ENCODE data around the gene MPZL1. TPM values are rescaled to one million over a fixed set of nuclear protein-coding genes. Genes with fewer than 3 reads are reported as not detected.

Gene MPZL1
- total and polyA plus RNA-seq, 2 donors (not counting 1 experiment from before 2014, with no cell fraction given) = 81.4 to 158 TPM

GRCh38 chr1:167720965-167721616, 691 bp upstream of the MPZL1 start:
- peak overlapping the region; percentile 83 for H3K27ac ChIP-seq (ENCODE audit: insufficient read depth, low read length)
- H2AFZ ChIP-seq (ENCODE audit: low read length) = peak overlapping the region; percentile 96
- DNase-seq (ENCODE audit: low read depth in 2 of 2) = peak; percentile 63 to 77
- TF ChIP-seq EZH2 (IDR thresholded peaks at IDR 0.05; ENCODE audit: low read length, missing control alignments) = no peak
- TF ChIP-seq, protein P1, sequence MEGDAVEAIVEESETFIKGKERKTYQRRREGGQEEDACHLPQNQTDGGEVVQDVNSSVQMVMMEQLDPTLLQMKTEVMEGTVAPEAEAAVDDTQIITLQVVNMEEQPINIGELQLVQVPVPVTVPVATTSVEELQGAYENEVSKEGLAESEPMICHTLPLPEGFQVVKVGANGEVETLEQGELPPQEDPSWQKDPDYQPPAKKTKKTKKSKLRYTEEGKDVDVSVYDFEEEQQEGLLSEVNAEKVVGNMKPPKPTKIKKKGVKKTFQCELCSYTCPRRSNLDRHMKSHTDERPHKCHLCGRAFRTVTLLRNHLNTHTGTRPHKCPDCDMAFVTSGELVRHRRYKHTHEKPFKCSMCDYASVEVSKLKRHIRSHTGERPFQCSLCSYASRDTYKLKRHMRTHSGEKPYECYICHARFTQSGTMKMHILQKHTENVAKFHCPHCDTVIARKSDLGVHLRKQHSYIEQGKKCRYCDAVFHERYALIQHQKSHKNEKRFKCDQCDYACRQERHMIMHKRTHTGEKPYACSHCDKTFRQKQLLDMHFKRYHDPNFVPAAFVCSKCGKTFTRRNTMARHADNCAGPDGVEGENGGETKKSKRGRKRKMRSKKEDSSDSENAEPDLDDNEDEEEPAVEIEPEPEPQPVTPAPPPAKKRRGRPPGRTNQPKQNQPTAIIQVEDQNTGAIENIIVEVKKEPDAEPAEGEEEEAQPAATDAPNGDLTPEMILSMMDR (conservative IDR thresholded peaks at IDR 0.05 in 1 of 2, IDR thresholded peaks at IDR 0.05 in 1 of 2; ENCODE audit: low read depth in 1 of 2, low read length in 2 of 2) = peak; percentile 55 to 65
- no peaks in the 10 kb centered on the region for H3K9me3 ChIP-seq (ENCODE audit: control insufficient read depth, insufficient read depth, low read depth, low read length)
- H3K4me3 ChIP-seq (replicated peaks in 1 of 4; ENCODE audit: control extremely low read depth in 1 of 4, insufficient read depth in 1 of 4, low read depth in 3 of 4, low read length in 4 of 4) = peak overlapping the region; percentile 71 to 74 (median 72)
- H3K4me1 ChIP-seq (ENCODE audit: control insufficient read depth, extremely low read depth, insufficient read depth, low read length) = peaks cover 2% of the 10 kb centered on the region
- peaks cover 37% of the 10 kb centered on the region for H3K79me2 ChIP-seq (ENCODE audit: control insufficient read depth, insufficient read depth, low read length)
- peak overlapping the region; percentile 45 for H3K9ac ChIP-seq (ENCODE audit: insufficient read depth, low read length)
- peak overlapping the region; percentile 74 for H3K4me2 ChIP-seq (ENCODE audit: extremely low read depth, insufficient read depth, low read length)
- H3K27me3 ChIP-seq (ENCODE audit: control insufficient read depth, insufficient read depth, low read length) = no peaks in the 10 kb centered on the region
- no peaks in the 10 kb centered on the region for H4K20me1 ChIP-seq (ENCODE audit: control insufficient read depth, extremely low read depth, insufficient read depth, low read length)
- no peaks in the 10 kb centered on the region for H3K36me3 ChIP-seq (ENCODE audit: control insufficient read depth, insufficient read depth, low read length)

GRCh38 chr1:167722152-167722869, 529 bp downstream of the MPZL1 start:
- Histone ChIP-seq H3K27ac (ENCODE audit: insufficient read depth, low read length) (peak overlapping the region; percentile 83), H4K20me1 (ENCODE audit: control insufficient read depth, extremely low read depth, insufficient read depth, low read length) (no peaks in the 10 kb centered on the region), H3K27me3 (ENCODE audit: control insufficient read depth, insufficient read depth, low read length) (no peaks in the 10 kb centered on the region), H3K9me3 (ENCODE audit: control insufficient read depth, insufficient read depth, low read depth, low read length) (no peaks in the 10 kb centered on the region), H2AFZ (ENCODE audit: low read length) (no peak overlapping the region), H3K4me3 (replicated peaks in 1 of 4; ENCODE audit: control extremely low read depth in 1 of 4, insufficient read depth in 1 of 4, low read depth in 3 of 4, low read length in 4 of 4) (peak overlapping the region; percentile 71 to 88 (median 73)), H3K36me3 (ENCODE audit: control insufficient read depth, insufficient read depth, low read length) (no peaks in the 10 kb centered on the region), H3K9ac (ENCODE audit: insufficient read depth, low read length) (peak overlapping the region; percentile 76), H3K79me2 (ENCODE audit: control insufficient read depth, insufficient read depth, low read length) (peaks cover 47% of the 10 kb centered on the region), H3K4me2 (ENCODE audit: extremely low read depth, insufficient read depth, low read length) (peak overlapping the region; percentile 88), H3K4me1 (ENCODE audit: control insufficient read depth, extremely low read depth, insufficient read depth, low read length) (peaks cover 2% of the 10 kb centered on the region)
- peak; percentile 23 to 49 for DNase-seq (ENCODE audit: low read depth in 2 of 2)
- no peak for TF ChIP-seq EZH2 (IDR thresholded peaks at IDR 0.05; ENCODE audit: low read length, missing control alignments)
- TF ChIP-seq, protein P1 (conservative IDR thresholded peaks at IDR 0.05 in 1 of 2, IDR thresholded peaks at IDR 0.05 in 1 of 2; ENCODE audit: low read depth in 1 of 2, low read length in 2 of 2) = no peak

DNA sequence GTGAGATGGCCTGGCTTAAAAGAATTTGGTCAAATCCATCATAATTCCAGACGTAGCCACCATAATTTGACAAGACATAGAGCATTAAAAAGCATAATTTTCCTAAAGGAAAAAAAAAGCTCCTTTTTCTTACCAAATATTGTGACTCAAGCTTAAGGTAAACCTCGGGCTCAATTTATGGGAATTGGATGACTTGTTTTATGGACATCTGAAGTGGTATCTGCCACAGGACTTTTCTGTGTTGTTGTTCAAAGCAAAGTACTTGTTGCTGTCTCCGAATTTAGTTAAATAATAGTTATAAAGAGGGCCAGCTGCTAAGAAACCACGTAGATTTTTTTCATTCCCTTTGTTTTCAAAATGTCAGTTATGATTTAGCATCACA, 1.1 kb downstream of the MPZL1 start:
- peak overlapping the region; percentile 32 for H3K9ac ChIP-seq (ENCODE audit: insufficient read depth, low read length)

More for the DNA sequence above, 1.1 kb downstream of the MPZL1 start:
- H2AFZ ChIP-seq (ENCODE audit: low read length) = no peak overlapping the region
- peak overlapping the region; percentile 88 for H3K4me2 ChIP-seq (ENCODE audit: extremely low read depth, insufficient read depth, low read length)
- H3K27me3 ChIP-seq (ENCODE audit: control insufficient read depth, insufficient read depth, low read length) = no peaks in the 10 kb centered on the region
- peaks cover 2% of the 10 kb centered on the region for H3K4me1 ChIP-seq (ENCODE audit: control insufficient read depth, extremely low read depth, insufficient read depth, low read length)
- peak overlapping the region; percentile 71 to 88 (median 73) for H3K4me3 ChIP-seq (replicated peaks in 1 of 4; ENCODE audit: control extremely low read depth in 1 of 4, insufficient read depth in 1 of 4, low read depth in 3 of 4, low read length in 4 of 4)
- H3K36me3 ChIP-seq (ENCODE audit: control insufficient read depth, insufficient read depth, low read length) = no peaks in the 10 kb centered on the region
- DNase-seq (ENCODE audit: low read depth in 2 of 2) = no peak
- H4K20me1 ChIP-seq (ENCODE audit: control insufficient read depth, extremely low read depth, insufficient read depth, low read length) = no peaks in the 10 kb centered on the region
- H3K9me3 ChIP-seq (ENCODE audit: control insufficient read depth, insufficient read depth, low read depth, low read length) = no peaks in the 10 kb centered on the region
- TF ChIP-seq, protein P1 (conservative IDR thresholded peaks at IDR 0.05 in 1 of 2, IDR thresholded peaks at IDR 0.05 in 1 of 2; ENCODE audit: low read depth in 1 of 2, low read length in 2 of 2) = no peak
- no peak for TF ChIP-seq EZH2 (IDR thresholded peaks at IDR 0.05; ENCODE audit: low read length, missing control alignments)
- peaks cover 51% of the 10 kb centered on the region for H3K79me2 ChIP-seq (ENCODE audit: control insufficient read depth, insufficient read depth, low read length)
- no peak overlapping the region for H3K27ac ChIP-seq (ENCODE audit: insufficient read depth, low read length)
